GM12878 (cell line): ENCODE measurements around the gene KCNJ10. TPM values are rescaled to one million over a fixed set of nuclear protein-coding genes. Genes with fewer than 3 reads are reported as not detected.

Experiments
- ATAC-seq: fragments of 200-7000 bp; cut with Tn5 transposase; 3 replicates; pipeline ENCODE4 v1.9.1; 2020; ENCODE audit warnings: mild to moderate bottlenecking, moderate library complexity
- BruUV-seq: library from RNA; stranded (reverse); fragments of 400-500 nt; replicated peaks from 2 replicates; lab custom pipeline; 2021; lab: Mats Ljungman, UMichigan
- CTCF ChIA-PET: fragments of 300-600 bp; sonication (Branson Sonifier 250); formaldehyde crosslinking; extraction: SDS; loops from one replicate; lab custom pipeline; 2021; ENCODE audit warnings: inconsistent platforms; lab: Yijun Ruan, JAX
- POLR2A ChIA-PET: fragments of 350-600 bp; formaldehyde crosslinking; extraction: SDS; loops from one replicate; lab custom pipeline; 2021; ENCODE audit warnings: inconsistent platforms; lab: Charles Lee
- RAD21 ChIA-PET: fragments of 300-600 bp; sonication (Branson Sonifier 250); formaldehyde crosslinking; loops from one replicate; lab custom pipeline; 2023; ENCODE audit warnings: antibody characterized with exemption; ENCODE audit not compliant: unreplicated experiment; lab: Charles Lee
- SMC1A ChIA-PET: fragments of 300-600 bp; sonication (Branson Sonifier 250); formaldehyde crosslinking; loops from one replicate; lab custom pipeline; 2023; ENCODE audit not compliant: unreplicated experiment, uncharacterized antibody; lab: Charles Lee
- DNase-seq: peaks from one replicate; pipeline ENCODE4 v3.0.0-alpha.2; 2011; ENCODE audit warnings: low read depth, low spot score
- FAIRE-seq: peaks from 3 replicates; lab custom pipeline; 2011; peaks lifted over from hg19 to GRCh38; lab: Jason Lieb, UNC
- H2AFZ ChIP-seq: 2 replicates; pipeline ENCODE4 v1.6.0; 2011; ENCODE audit warnings: low read depth, low read length, control low read depth; ENCODE audit not compliant: control insufficient read depth
- H3K27ac ChIP-seq: 2 replicates; pipeline ENCODE4 v1.5.1; 2011; ENCODE audit warnings: control low read depth; ENCODE audit not compliant: control insufficient read depth, insufficient read depth
- H3K27me3 ChIP-seq, 2 experiments: replicated peaks in 1 of 2; 2 replicates each; pipeline versions ENCODE4 v1.6.0 to v1.6.1; 2011; ENCODE audit warnings: low read length in 1 of 2; ENCODE audit not compliant: control insufficient read depth in 2 of 2, insufficient read depth in 2 of 2
- H3K36me3 ChIP-seq, 2 experiments: 2 replicates each; pipeline ENCODE4 v1.5.1; 2011; ENCODE audit warnings: low read length in 1 of 2; ENCODE audit not compliant: control insufficient read depth in 2 of 2, insufficient read depth in 2 of 2
- H3K4me1 ChIP-seq: 2 replicates; pipeline ENCODE4 v1.6.1; 2011; ENCODE audit warnings: mild to moderate bottlenecking, low read length, moderate library complexity, mixed read lengths; ENCODE audit not compliant: control insufficient read depth, insufficient read depth
- H3K4me2 ChIP-seq: 2 replicates; pipeline ENCODE4 v1.6.0; 2011; ENCODE audit warnings: control low read depth; ENCODE audit not compliant: control insufficient read depth, insufficient read depth
- H3K4me3 ChIP-seq: fragments of 200-600 bp; sonication (generic); 2 replicates; pipeline ENCODE4 v1.5.1; 2016
- H3K79me2 ChIP-seq: 2 replicates; pipeline ENCODE4 v1.6.0; 2011; ENCODE audit warnings: low read length; ENCODE audit not compliant: control insufficient read depth, insufficient read depth
- H3K9ac ChIP-seq: 2 replicates; pipeline ENCODE4 v1.8.0; 2011; ENCODE audit warnings: low read length, control low read depth, mixed read lengths; ENCODE audit not compliant: control insufficient read depth, insufficient read depth
- H3K9me3 ChIP-seq: replicated peaks from 3 replicates; pipeline ENCODE4 v1.5.1; 2011; ENCODE audit warnings: mild to moderate bottlenecking, low read length; ENCODE audit not compliant: control insufficient read depth, insufficient read depth
- H4K20me1 ChIP-seq: 2 replicates; pipeline ENCODE4 v1.6.0; 2011; ENCODE audit not compliant: control insufficient read depth, insufficient read depth
- BACH1 ChIP-seq: fragments of 450-650 bp; IDR thresholded peaks from 2 replicates; pipeline ENCODE4 v1.6.1; 2017; ENCODE audit warnings: mild to moderate bottlenecking, borderline replicate concordance
- BRCA1 ChIP-seq: IDR thresholded peaks from 2 replicates; pipeline ENCODE4 v1.6.1; 2011; ENCODE audit warnings: low read depth, low read length, improper control_type of control experiment
- CBX3 ChIP-seq: fragments of 200-600 bp; sonication (generic); IDR thresholded peaks from 2 replicates; pipeline ENCODE4 v1.6.1; 2016; ENCODE audit warnings: low read depth, borderline replicate concordance
- CHD1 ChIP-seq: IDR thresholded peaks from 2 replicates; pipeline ENCODE4 v1.6.1; 2012; ENCODE audit warnings: low read depth, low read length, improper control_type of control experiment
- EP300 ChIP-seq, 2 experiments: fragments of 150-350 bp in 1 of 2; IDR thresholded peaks; 2 replicates each; pipeline ENCODE4 v1.6.1; 2011 to 2012; ENCODE audit warnings: low read depth in 2 of 2, low read length in 2 of 2, borderline replicate concordance in 1 of 2, improper control_type of control experiment in 1 of 2, inconsistent platforms in 1 of 2; ENCODE audit not compliant: control insufficient read depth in 1 of 2
- HCFC1 ChIP-seq: fragments of 150-350 bp; IDR thresholded peaks from 2 replicates; pipeline ENCODE4 v1.6.1; 2014; ENCODE audit warnings: low read length
- PKNOX1 ChIP-seq: fragments of 450-650 bp; IDR thresholded peaks from 2 replicates; pipeline ENCODE4 v1.6.1; 2016; ENCODE audit warnings: mild to moderate bottlenecking
- RAD21 ChIP-seq: IDR thresholded peaks from 2 replicates; pipeline ENCODE4 v1.6.1; 2011; ENCODE audit warnings: mild to moderate bottlenecking, low read depth, low read length, moderate library complexity; ENCODE audit not compliant: insufficient read depth
- SPI1 ChIP-seq: IDR thresholded peaks from 2 replicates; pipeline ENCODE4 v1.6.1; 2011; ENCODE audit warnings: low read depth, mild to moderate bottlenecking, low read length, moderate library complexity, borderline replicate concordance; ENCODE audit not compliant: insufficient read depth
- SREBF2 ChIP-seq: IDR thresholded peaks from 2 replicates; pipeline ENCODE4 v1.6.1; 2012; ENCODE audit warnings: mild to moderate bottlenecking, low read length
- TARDBP ChIP-seq: IDR thresholded peaks from 2 replicates; pipeline ENCODE4 v1.6.1; 2016; ENCODE audit warnings: borderline replicate concordance
- TCF3 ChIP-seq: IDR thresholded peaks from 2 replicates; pipeline ENCODE4 v1.6.1; 2012; ENCODE audit warnings: low read depth, mild to moderate bottlenecking, low read length, borderline replicate concordance; ENCODE audit not compliant: insufficient read depth
- ZBTB4 ChIP-seq: fragments of 450-650 bp; formaldehyde crosslinking; IDR thresholded peaks from 2 replicates; pipeline ENCODE4 v1.4.0; 2022; ENCODE audit warnings: mild to moderate bottlenecking, moderate library complexity
- ZNF687 ChIP-seq: fragments of 450-650 bp; IDR thresholded peaks from 2 replicates; pipeline ENCODE4 v1.6.1; 2017; ENCODE audit warnings: mild to moderate bottlenecking, moderate library complexity
- WGBS: methylation state at CpG from one replicate; pipeline ENCODE4 v1.1.6; 2016; ENCODE audit warnings: low lambda C conversion rate; ENCODE audit not compliant: insufficient replicate concordance, insufficient coverage; ENCODE audit errors: missing lambda C conversion rate; 5-methylcytosine and 5-hydroxymethylcytosine counted together
- in situ Hi-C: fragments of 300-500 bp; cut with MboI; formaldehyde crosslinking; loops from 9 replicates; pipeline ENCODE4 v1.14.3; 2018; ENCODE audit warnings: mixed read lengths
- intact Hi-C: fragments of 100-400 bp; cut with micrococcal nuclease; formaldehyde crosslinking; loops from one replicate; pipeline ENCODE4 v1.14.2; 2022; ENCODE audit not compliant: unreplicated experiment
- polyA plus RNA-seq, 11 experiments: library from polyadenylated mRNA; depleted of rRNA in 4 of 11; unstranded in 6 of 11; stranded (reverse) in 5 of 11; fragments of >200 nt; fragmentation: Nextera tagmentation in 4 of 11; fragmentation: Illumina TruSeq in 1 of 11; extraction: Ambion mirVana in 4 of 11; extraction: Trizol in 1 of 11; gene quantifications; 1 replicate in 1 of 11; 2 replicates in 10 of 11; pipeline versions ENCODE4 v1.2.1 to v1.2.3, GENCODE V29; 2011 to 2016; ENCODE audit warnings: inconsistent platforms in 2 of 11, missing spikeins in 2 of 11, low read depth in 1 of 11
- total RNA-seq, 4 experiments: library from RNA; depleted of rRNA in 3 of 4; stranded (reverse); fragments of >200 nt in 3 of 4; fragmentation: Illumina TruSeq in 1 of 4; extraction: Trizol in 1 of 4; gene quantifications; 2 replicates each; pipeline versions ENCODE4 v1.2.1 to v1.2.3, GENCODE V29; 2013 to 2021

The KCNJ10 gene
- total and polyA plus RNA-seq, 10 of the 15 experiments (the other 5 are each of a cell fraction or from before 2014, with no cell fraction given): 0.01 to 0.29 (median 0.09) TPM; not detected in 2

- BruUV-seq: no TSS peak
- FAIRE-seq: no peak
- H3K4me3 ChIP-seq: no peak overlapping the region
- no peaks in the 10 kb centered on the region for H3K4me1 ChIP-seq
- intact Hi-C loops: no loop called here
- no peaks in the 10 kb centered on the region for H3K9me3 ChIP-seq
- no peak overlapping the region for H3K9ac ChIP-seq
- no peak for ATAC-seq
- ChIA-PET RAD21 (interaction anchor here (0.6 to 1.2 kb wide), 4 partner anchors 65 to 1490 kb away, joined by 3 to 5 read pairs (median 4); no protein-coding TSS in a partner anchor), POLR2A (no interaction called here), SMC1A (interaction anchor here (1.1 to 8.4 kb wide), 4 partner anchors 68 to 205 kb away, joined by 3 to 122 read pairs (median 6); no protein-coding TSS in a partner anchor), CTCF (interaction anchor here (1.1 to 12.5 kb wide), 5 partner anchors 13 to 205 kb away, joined by 3 to 422 read pairs (median 147); partner anchors contain the start of genes FCRL6 and TAGLN2)
- WGBS: 0% methylated on average over 1 of the region's 1 CpG
- no peaks in the 10 kb centered on the region; a peak in 1 of 4 replicates for H3K27me3 ChIP-seq
- no peak overlapping the region for H3K4me2 ChIP-seq
- no peaks in the 10 kb centered on the region for H3K79me2 ChIP-seq
- H3K36me3 ChIP-seq: no peaks in the 10 kb centered on the region
- H3K27ac ChIP-seq: no peak overlapping the region
- no peak for DNase-seq
- H4K20me1 ChIP-seq: no peaks in the 10 kb centered on the region
- TF ChIP-seq ZBTB4 (CRISPR knock-in tag) (no peak), TARDBP (no peak), CBX3 (no peak), BACH1 (no peak), BRCA1 (no peak), CHD1 (no peak), TCF3 (no peak), PKNOX1 (no peak), ZNF687 (no peak), SREBF2 (no peak), HCFC1 (no peak), RAD21 (no peak), SPI1 (no peak), EP300 (IDR thresholded peaks at IDR 0.05; ENCODE audit: borderline replicate concordance in 1 of 2, control insufficient read depth in 1 of 2, low read depth in 2 of 2, low read length in 2 of 2) (no peak)
- no peak overlapping the region for H2AFZ ChIP-seq
- in situ Hi-C loops: no loop called here
Measured at GRCh38 chr1:160004001-160004400, 66.0 kb downstream of the KCNJ10 start.
